Mesothelial cell of epicardium (in vitro differentiated cells): ENCODE data around the gene KIRREL3. TPM values are rescaled to one million over a fixed set of nuclear protein-coding genes. Genes with fewer than 3 reads are reported as not detected.

ENCODE experiments used
- DNase-seq, 2 experiments: peaks; one replicate each; pipeline ENCODE4 v3.0.0; 2021; ENCODE audit warnings: low spot score in 2 of 2; ENCODE audit not compliant: unreplicated experiment in 2 of 2
- H3K27ac Mint-ChIP-seq: 2 replicates; pipeline ENCODE4 v1.8.0; 2021; ENCODE audit warnings: mixed read lengths
- H3K27me3 Mint-ChIP-seq: 2 replicates; pipeline ENCODE4 v1.8.0; 2021; ENCODE audit warnings: low read depth, mixed read lengths
- H3K36me3 Mint-ChIP-seq: 2 replicates; pipeline ENCODE4 v1.8.0; 2021; ENCODE audit warnings: mixed read lengths
- H3K4me1 Mint-ChIP-seq: 2 replicates; pipeline ENCODE4 v1.8.0; 2021; ENCODE audit warnings: mixed read lengths
- H3K4me3 Mint-ChIP-seq: 2 replicates; pipeline ENCODE4 v1.8.0; 2021; ENCODE audit warnings: mild to moderate bottlenecking, moderate library complexity, mixed read lengths
- H3K9me3 Mint-ChIP-seq: 2 replicates; pipeline ENCODE4 v1.8.0; 2021; ENCODE audit warnings: mixed read lengths
- CTCF ChIP-seq: fragments of 200-600 bp; sonication (generic); IDR thresholded peaks from one replicate; pipeline ENCODE4 v1.5.0; 2021; ENCODE audit warnings: antibody characterized with exemption; ENCODE audit not compliant: unreplicated experiment
- total RNA-seq: library from RNA; stranded (reverse); gene quantifications from 3 replicates; pipeline ENCODE4 v1.2.1, GENCODE V29; 2021

Gene KIRREL3
- total RNA-seq, 1 donor from 2014 or later, result 0.31 TPM

DNA sequence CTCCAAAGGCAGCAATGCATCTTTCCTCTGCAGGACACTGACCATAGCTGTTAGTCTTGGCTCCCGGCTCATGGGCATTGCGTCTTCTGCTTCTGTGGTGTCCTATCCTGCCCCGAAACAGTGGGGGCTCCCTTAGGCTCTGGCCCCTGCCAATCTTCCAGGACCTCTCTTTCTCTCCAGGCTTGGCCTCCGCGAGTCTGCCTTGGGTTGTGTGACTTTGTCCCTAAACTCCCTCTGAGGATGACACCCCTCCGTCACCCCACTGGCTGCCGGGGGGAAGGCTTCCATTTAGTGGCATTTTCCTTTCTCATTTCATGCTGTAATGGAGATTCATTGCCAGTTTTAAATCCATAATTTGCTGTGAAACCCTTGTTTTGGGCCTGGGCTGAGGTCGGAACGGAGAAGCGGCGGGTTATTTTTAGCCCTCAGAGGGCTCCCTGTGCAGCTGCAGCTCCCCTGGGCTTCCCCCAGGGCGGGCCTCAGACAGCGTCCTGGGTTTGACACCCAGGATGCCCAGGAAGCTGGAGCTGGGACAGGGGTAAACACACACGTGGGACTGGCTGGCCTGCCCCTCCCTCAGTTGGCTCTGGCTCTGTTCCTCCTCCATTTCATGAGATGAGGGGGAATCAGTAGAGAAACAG is 489.0 kb downstream of the KIRREL3 start:
- H3K27ac Mint-ChIP-seq, result no peak overlapping the region
- peaks cover 7% of the 10 kb centered on the region for H3K9me3 Mint-ChIP-seq
- DNase-seq, result no peak
- no peaks in the 10 kb centered on the region for H3K4me1 Mint-ChIP-seq
- H3K27me3 Mint-ChIP-seq, result peaks cover 78% of the 10 kb centered on the region
- H3K4me3 Mint-ChIP-seq, result no peak overlapping the region
- no peak for TF ChIP-seq CTCF
- no peaks in the 10 kb centered on the region for H3K36me3 Mint-ChIP-seq

DNA sequence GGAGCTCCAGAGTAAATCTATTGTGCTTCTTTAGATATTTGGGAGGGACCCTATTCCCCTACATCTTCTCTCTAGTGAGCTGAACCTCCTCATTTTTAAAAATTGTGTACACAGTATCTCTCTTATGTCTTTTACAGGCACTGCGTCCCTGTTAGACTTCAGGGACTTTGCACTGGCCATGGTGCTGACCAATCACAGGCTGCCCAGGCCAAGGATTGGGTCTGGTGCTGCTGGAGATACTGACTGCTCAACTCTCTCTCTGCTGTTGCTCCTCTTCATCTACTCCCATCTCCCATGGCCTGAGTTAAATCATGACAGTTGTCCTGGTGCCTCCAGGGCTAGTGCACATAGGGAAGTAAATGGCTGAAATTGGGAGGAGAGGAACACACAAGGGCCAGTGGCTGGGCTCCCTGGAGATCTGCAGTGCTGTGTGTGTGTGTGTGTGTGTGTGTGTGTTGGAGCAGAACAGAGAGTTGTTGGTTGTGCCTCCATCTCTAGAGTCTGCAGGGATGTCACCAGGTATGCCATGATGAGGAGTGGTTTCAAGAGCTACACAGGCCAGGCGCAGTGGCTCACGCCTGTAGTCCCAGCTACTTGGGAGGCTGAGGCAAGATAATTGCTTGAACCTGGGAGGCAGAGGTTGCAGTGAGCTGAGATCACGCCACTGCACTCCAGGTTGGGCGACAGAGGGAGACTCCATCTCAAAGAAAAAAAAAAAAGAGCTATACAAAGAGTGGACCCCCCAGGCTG is 489.8 kb downstream of the KIRREL3 start:
- DNase-seq, result no peak
- H3K27ac Mint-ChIP-seq, result no peak overlapping the region
- H3K4me3 Mint-ChIP-seq, result no peak overlapping the region
- no peaks in the 10 kb centered on the region for H3K36me3 Mint-ChIP-seq
- no peak for TF ChIP-seq CTCF
- H3K9me3 Mint-ChIP-seq, result peaks cover 11% of the 10 kb centered on the region
- H3K4me1 Mint-ChIP-seq, result no peaks in the 10 kb centered on the region
- H3K27me3 Mint-ChIP-seq, result peaks cover 72% of the 10 kb centered on the region

- H3K27ac Mint-ChIP-seq, result no peak overlapping the region
- H3K4me3 Mint-ChIP-seq, result no peak overlapping the region
- no peak for TF ChIP-seq CTCF
- no peaks in the 10 kb centered on the region for H3K36me3 Mint-ChIP-seq
- peaks cover 22% of the 10 kb centered on the region for H3K9me3 Mint-ChIP-seq
- H3K27me3 Mint-ChIP-seq, result peaks cover 63% of the 10 kb centered on the region
- H3K4me1 Mint-ChIP-seq, result no peaks in the 10 kb centered on the region
- no peak for DNase-seq
These were observed 492.9 kb downstream of the KIRREL3 start for GRCh38 chr11:126507646-126508045.

- Mint-ChIP-seq H3K9me3 (peaks cover 22% of the 10 kb centered on the region), H3K4me1 (no peaks in the 10 kb centered on the region), H3K4me3 (no peak overlapping the region), H3K27me3 (peaks cover 64% of the 10 kb centered on the region), H3K27ac (no peak overlapping the region), H3K36me3 (no peaks in the 10 kb centered on the region)
- no peak for TF ChIP-seq CTCF
- no peak for DNase-seq
These were observed 493.8 kb downstream of the KIRREL3 start for GRCh38 chr11:126506789-126507188.

- H3K27ac Mint-ChIP-seq, result no peak overlapping the region
- H3K36me3 Mint-ChIP-seq, result no peaks in the 10 kb centered on the region
- no peak for DNase-seq
- H3K27me3 Mint-ChIP-seq, result peaks cover 53% of the 10 kb centered on the region
- H3K4me1 Mint-ChIP-seq, result no peaks in the 10 kb centered on the region
- TF ChIP-seq CTCF, result no peak
- peaks cover 22% of the 10 kb centered on the region for H3K9me3 Mint-ChIP-seq
- H3K4me3 Mint-ChIP-seq, result no peak overlapping the region
These were observed 497.6 kb downstream of the KIRREL3 start for GRCh38 chr11:126502982-126503381.
